Brain microvascular endothelial cell (primary cell): ENCODE data around the gene PTCRA.
"Not testable (repeated sequence)": the region's sequence is repeated elsewhere in the genome, so short reads cannot be mapped to it uniquely, and the experiment has no call there.

Experiments
- DNase-seq: peaks from one replicate; pipeline ENCODE4 v3.0.0-alpha.2; 2020
- H3K27ac ChIP-seq: fragments of 250-450 bp; sonication (Bioruptor Pico); 2 replicates; pipeline ENCODE4 v1.5.1; 2020; ENCODE audit warnings: mild to moderate bottlenecking, moderate library complexity
- H3K27me3 ChIP-seq: fragments of 250-450 bp; sonication (Bioruptor Pico); replicated peaks from 2 replicates; pipeline ENCODE4 v1.5.1; 2020; ENCODE audit warnings: mild to moderate bottlenecking
- H3K36me3 ChIP-seq: fragments of 250-450 bp; sonication (Bioruptor Pico); replicated peaks from 2 replicates; pipeline ENCODE4 v1.5.1; 2020; ENCODE audit warnings: mild to moderate bottlenecking
- H3K4me3 ChIP-seq: 2 replicates; pipeline ENCODE4 v1.5.1; 2011; ENCODE audit warnings: low read depth, mild to moderate bottlenecking, control low read depth, low read length, moderate library complexity
- CTCF ChIP-seq: IDR thresholded peaks from 2 replicates; pipeline ENCODE4 v1.5.1; 2011; ENCODE audit warnings: low read depth, mild to moderate bottlenecking, moderate library complexity, low read length, control low read depth, inconsistent platforms; ENCODE audit errors: missing control alignments
- in situ Hi-C: cut with HindIII; loops from 2 replicates; pipeline ENCODE4 v1.10.0; 2017; ENCODE audit warnings: low sequenced_read_pairs, low pct_ligation_motif_present

PTCRA gene

GRCh38 chr6:42952389-42952788 lies 36.5 kb downstream of the PTCRA start:
- H3K27ac ChIP-seq = no peak overlapping the region
- DNase-seq = no peak

DNA sequence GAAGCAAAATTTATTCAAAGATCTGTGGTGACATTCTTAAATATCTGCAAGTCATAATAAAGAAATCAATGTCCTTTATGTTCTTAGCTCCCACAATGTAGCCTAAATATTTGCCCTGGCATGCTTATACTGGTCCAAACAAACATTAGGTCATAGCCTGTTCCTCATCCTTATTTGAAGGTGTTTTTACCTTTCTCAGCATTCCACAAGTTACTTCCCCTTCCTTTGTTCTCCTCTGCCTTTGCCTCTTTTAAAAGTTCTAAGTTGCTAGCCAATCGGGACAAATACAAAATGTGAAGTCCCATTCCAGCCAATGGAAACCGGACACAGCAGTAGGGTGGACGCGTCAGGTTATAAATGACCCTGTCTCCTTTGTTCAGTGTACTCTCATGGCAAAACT lies 38.6 kb downstream of the PTCRA start:
- DNase-seq, H3K4me3 ChIP-seq, H3K27me3 ChIP-seq, H3K36me3 ChIP-seq, H3K27ac ChIP-seq, in situ Hi-C loops: not testable (repeated sequence)

More at GRCh38 chr6:42952389-42952788, 36.5 kb downstream of the PTCRA start:
- no peak for TF ChIP-seq CTCF
- Histone ChIP-seq H3K36me3 (no peaks in the 10 kb centered on the region), H3K4me3 (no peak overlapping the region), H3K27me3 (no peaks in the 10 kb centered on the region)
- in situ Hi-C loops = no loop called here

GRCh38 chr6:42958125-42958524 lies 42.3 kb downstream of the PTCRA start:
- TF ChIP-seq CTCF = no peak
- in situ Hi-C loops = no loop called here

DNA sequence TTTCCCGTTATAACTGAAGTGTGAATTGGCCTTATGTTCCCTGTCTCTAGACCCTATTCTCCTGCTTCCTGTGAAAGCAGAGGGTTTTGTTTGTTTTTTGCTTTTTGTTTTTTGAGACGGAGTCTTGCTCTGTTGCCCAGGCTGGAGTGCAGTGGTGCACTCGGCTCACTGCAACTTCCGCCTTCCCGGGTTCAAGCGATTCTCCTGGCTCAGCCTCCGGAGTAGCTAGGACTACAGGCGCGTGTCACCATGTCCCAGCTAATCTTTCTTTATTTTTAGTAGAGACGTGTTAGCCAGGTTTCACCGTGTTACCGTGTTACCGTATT lies 44.0 kb downstream of the PTCRA start:
- H3K27me3 ChIP-seq = no peaks in the 10 kb centered on the region
- no peak for TF ChIP-seq CTCF
- peaks cover 2% of the 10 kb centered on the region for H3K36me3 ChIP-seq
- no peak for DNase-seq
- peak overlapping the region; percentile 49 for H3K4me3 ChIP-seq
- no peak overlapping the region for H3K27ac ChIP-seq
- in situ Hi-C loops = no loop called here

More at GRCh38 chr6:42958125-42958524, 42.3 kb downstream of the PTCRA start:
- Histone ChIP-seq H3K27me3 (no peaks in the 10 kb centered on the region), H3K27ac (no peak overlapping the region), H3K36me3 (no peaks in the 10 kb centered on the region), H3K4me3 (no peak overlapping the region)
- no peak for DNase-seq

- Histone ChIP-seq H3K4me3 (peak within 1 kb of the TSS; percentile 49), H3K36me3 (peaks cover 2% of the 10 kb centered on the region), H3K27ac (no peak within 1 kb of the TSS), H3K27me3 (no peaks in the 10 kb centered on the region)
- in situ Hi-C loops = no loop called here
- TF ChIP-seq CTCF = no peak
- no peak for DNase-seq
Measured at GRCh38 chr6:42960243-42961019, 44.6 kb downstream of the PTCRA start, which contains the start of gene GNMT. Gene GNMT (plus strand): TSS chr6:42960754. CDS start chr6:42960768, 14 bp downstream.

GRCh38 chr6:42961020-42961470 lies 45.2 kb downstream of the PTCRA start:
- no peak for DNase-seq
- no peak overlapping the region for H3K27ac ChIP-seq
- no peaks in the 10 kb centered on the region for H3K27me3 ChIP-seq
- TF ChIP-seq CTCF = no peak
- peak overlapping the region; percentile 49 for H3K4me3 ChIP-seq
- H3K36me3 ChIP-seq = peaks cover 2% of the 10 kb centered on the region
- in situ Hi-C loops = no loop called here
